ENCODE measurements around the gene SART1.
"Not testable (repeated sequence)": the region's sequence is repeated elsewhere in the genome, so short reads cannot be mapped to it uniquely, and the experiment has no call there.

The SART1 gene

DNA sequence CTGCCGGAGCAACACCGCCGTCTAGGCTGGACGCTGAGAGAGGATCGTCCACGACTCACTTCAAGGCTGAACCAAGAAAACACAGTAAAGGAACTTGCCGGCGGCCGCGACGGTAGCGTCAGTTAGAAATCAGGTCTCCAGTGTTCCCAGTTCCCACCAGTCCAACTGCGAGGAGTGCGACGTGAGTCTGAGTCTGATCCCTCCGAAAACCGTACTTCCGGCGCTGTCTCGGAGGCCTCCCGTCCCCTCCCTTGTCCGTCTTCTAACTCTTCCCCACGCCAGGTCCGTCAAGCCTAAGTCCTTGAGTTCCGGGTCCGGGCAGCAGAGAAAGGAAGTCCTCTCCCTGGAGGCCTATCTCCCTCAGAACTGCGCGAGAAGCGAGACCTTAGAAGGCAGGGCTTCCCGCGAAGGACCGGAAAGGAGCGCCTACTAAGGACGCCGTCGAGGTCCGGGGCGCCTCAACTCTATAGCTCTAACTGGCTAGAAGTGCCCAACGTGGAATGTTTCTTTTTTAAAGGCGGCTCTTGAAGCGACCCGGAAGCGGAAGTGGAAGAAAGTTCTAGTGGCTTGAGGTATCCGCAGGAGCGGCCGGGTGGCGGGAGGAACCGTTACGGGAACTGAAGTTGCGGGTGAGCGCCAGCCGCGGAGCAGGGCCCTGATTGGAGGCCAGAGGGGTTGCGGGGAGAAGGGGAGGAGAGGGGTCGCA, 40.6 kb downstream of the SART1 start, which contains the start of the genes BANF1 and EIF1AD:
BANF1 (plus strand) TSS at position 562 of the 706 bp plus-strand sequence. CDS start 748 bp downstream, outside the sequence.
EIF1AD (minus strand) TSS at position 216 of the 706 bp plus-strand sequence. CDS start 1,768 bp downstream, outside the sequence.
- DNase-seq: peak; percentile 93

DNA sequence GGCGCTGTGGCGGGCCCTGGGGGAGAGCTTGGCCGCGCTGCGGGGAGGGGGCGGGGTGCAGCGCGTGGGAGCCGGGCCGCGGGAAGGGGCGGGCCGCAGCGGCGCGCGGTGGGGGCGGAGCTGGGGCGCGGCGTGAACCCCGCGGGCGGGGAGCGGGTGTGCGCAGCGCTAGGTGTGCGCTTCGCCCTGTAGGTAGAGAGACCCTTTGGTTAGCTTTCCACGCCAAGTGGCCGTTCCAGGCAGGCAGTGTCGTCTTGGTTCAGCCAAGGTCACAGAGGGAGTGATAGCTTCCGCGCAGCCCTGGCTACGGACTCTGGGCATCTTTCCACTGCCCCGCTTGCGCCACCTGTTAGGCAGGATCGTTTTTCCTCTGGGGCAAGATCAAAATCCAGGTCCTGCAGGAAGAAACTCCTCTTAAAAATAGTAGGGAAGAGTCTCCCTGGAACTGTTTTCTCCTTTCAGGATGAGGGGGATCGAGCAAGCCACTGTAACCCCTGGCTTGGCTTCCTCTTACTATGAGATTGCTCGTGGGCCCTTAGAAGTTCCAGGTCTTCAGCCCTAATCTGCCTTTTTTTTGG, 41.2 kb downstream of the SART1 start:
- no peak for DNase-seq

DNA sequence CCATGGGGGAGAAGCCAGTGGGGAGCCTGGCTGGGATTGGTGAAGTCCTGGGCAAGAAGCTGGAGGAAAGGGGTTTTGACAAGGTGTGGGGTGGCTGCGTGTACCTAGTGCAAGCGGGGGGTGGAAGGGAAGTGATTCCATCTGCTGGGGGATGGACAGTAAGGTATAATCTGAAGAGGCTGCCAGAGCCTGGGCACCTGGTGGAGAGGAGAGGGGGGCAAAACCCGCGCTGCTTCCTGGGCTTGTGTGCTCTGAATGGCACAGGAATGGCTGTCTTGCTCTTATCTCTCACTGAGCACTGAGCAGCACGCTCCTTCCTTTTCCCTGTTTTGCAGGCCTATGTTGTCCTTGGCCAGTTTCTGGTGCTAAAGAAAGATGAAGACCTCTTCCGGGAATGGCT, 41.8 kb downstream of the SART1 start:
- no peak for DNase-seq

DNA sequence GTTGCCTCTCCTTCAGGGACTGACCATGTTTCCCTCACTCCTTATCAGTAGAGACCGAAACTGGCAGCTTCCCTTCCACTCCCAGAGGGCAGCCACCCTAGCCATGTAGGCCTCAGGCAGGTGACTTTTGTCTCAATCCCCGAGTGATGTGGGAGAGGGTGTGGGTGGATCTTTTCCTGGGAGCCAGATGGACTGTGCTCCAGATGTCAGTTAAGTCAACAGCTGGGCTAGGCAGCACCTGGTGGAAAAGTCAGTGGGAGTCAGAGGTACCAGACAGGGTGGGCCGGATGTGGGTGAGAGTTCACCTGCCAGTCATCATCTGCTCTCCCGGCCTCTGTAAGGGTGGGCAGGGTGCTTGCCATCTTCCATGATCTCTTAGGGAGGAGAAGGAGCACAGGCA, 42.7 kb downstream of the SART1 start:
- DNase-seq: no peak

DNA sequence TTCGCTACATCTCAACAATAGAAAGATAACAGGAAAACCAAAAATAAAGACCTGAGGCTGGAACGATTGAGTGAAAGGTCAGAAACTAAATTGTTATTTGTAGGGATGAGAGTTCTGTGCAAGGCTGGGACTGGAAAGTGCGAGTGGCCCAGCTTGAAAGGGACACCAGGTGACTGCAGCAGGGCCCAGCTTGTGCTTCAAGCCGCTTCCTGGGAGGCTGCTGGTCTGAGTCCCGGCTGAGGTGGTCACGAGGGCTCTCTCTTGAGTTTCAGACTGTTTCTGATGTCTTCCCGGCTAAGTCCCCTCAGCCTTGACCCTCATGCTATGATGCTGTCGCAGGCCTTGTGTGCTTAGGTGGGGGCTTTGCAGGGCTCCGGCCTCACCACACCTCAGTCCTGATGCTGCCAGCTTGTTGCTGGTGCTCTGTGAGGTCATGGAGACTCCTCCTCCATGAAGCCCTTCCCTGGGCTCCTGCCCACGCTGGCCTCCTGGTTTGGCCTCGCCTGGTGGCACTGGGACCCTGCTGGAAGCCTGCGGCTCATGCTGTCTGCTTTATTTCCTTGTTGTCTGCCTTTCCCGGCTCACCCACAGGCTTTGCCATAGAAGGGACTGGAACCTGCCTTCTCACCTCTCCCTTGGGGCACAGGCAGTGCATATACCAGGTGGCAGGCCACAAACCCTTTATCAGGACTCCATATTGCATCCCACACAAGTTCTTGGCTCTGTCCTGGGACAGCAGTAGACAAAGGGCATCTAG, 44.8 kb downstream of the SART1 start:
- no peak for DNase-seq

DNA sequence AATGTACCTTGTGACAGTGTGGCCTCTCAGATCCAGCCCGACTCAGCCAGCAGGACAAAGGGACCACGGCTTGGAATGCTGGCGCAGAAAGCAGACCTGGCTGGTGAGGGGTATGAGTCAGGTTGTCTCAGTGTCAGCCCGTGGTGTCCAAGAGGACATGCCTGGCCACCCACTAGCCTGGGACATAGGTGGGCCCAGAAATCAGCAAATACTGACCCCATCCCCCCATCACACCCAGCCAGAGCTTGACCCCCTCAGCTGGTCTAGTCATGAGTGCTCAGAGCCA, 45.3 kb downstream of the SART1 start:
- DNase-seq: no peak

DNA sequence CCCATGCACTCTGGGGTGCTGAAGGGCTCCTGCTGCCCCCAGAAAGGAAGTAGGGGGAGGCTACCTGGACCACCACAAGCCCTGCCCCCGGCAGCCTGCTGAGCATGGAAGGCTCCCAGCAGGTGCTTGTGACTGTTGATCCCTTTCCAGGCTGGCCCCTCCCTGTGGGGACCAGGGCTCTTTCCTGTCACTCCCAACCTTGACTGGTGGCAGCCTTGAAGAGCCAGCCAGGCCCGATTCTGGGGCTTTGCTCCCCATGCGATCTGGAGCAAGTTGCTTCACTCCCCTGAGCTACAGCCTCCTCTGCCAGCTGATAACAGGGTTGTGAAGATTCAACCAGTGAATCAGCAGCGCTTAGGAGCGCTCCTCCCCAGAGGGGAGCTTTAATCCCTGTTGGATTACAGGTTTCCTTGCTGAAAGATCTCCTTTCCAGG, 45.7 kb downstream of the SART1 start:
- no peak for DNase-seq

DNA sequence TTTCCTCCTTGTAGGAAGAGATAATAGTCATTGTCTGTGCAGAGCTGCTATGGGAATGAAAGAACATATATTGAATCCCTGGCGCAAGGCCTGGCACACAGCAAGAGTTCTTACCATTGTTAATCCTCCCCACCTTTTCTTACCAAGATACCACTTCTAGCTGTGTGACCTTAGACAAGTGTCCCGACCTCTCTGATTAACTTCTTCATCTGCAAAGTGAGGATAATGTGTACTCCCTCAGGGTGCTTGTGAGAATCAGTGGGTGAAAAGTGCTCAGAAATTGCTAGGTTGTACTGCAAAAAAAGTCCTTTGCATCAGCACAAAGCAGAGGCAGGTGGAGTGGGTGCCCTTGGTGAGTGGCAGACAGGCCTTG, 46.5 kb downstream of the SART1 start:
- no peak for DNase-seq

DNA sequence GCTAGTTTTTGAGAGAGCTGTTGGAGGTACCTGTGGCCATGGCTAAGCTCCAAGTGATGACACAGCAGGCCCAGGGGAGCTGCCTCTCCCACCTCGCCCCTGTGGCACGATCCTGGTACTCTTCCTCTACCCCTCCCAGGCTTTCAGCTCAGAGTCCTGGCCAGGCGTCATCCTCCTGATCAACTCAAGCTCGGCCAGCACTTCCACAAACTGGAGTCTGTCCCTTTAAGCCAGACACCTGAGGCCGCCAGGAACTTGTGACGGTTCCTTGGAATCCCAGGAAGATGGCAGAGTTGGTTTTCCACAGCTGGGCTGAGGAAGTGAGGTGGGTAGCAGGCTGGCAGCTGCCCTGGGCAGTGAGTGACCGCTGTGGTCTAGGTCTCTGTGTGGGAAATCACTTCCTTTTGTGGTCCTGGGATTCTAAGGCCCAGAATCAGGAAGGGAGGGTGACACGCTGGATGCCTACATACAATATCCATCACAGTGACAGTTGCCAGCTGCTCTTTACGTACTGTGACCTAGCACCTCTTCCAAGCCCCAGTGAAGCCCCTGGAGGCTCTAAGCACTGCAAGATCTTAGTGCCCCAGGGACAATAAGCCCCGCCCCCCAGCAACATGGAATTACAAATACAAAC, 47.1 kb downstream of the SART1 start:
- no peak for DNase-seq

DNA sequence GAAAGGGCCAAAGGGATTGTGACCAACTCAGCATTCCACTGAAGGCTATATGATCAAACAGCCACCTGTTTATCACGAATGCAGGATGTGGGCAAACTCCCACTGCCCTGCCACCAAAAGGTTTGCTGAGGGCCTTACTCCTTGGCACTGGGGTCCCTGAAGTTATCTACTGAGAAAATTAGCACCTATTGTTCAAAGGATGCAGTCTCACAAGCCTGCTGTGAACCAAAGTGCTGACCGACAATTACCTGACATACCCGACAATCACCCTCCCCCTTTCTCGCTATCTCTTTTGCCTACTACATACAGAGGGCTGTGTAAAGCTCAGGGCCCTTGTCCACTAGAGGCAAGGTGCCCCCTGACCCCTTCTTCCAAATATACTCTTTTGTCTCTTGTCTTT, 48.5 kb downstream of the SART1 start:
- not testable (repeated sequence) for DNase-seq

DNA sequence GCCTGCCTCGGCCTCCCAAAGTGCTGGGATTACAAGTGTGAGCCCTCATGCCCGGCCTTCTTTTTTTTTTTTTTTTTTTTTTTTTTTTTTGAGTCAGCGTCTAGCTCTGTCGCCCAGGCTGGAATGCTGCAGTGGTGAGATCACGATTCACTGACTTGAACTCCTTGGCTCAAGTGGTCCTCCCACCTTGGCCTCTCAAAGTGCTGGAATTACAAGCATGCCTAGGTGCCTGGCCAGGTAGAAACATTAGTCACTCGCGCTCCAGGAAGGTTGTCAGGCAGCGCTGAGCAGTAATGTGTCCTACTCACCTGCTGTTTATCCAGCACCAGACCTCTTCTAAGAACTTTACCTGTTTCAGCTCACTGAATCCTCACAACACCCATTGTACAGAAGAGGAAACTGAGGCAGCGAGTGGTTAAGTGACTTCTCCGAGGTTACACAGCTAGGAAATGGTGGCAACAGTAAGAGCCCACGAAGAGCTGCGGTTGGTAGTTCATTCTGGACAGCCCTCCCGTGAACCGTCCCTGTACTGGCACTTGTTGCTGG, 49.8 kb downstream of the SART1 start:
- no peak for DNase-seq

DNA sequence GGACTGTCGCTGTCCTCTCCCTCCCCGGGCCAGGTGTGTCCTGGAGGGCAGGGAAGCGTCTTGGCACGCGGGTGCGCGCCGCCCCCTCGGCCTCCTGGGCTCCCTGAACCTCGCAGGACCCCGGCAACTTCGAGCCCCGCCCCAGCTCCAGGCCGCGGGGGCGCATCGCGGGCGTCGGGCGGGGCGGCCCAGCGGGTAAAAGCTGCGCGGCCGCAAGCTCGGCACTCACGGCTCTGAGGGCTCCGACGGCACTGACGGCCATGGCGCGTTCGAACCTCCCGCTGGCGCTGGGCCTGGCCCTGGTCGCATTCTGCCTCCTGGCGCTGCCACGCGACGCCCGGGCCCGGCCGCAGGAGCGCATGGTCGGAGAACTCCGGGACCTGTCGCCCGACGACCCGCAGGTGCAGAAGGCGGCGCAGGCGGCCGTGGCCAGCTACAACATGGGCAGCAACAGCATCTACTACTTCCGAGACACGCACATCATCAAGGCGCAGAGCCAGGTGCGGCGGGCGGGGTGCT, 50.3 kb downstream of the SART1 start, which contains the start of gene CST6:
CST6 (plus strand) TSS at position 224 of the 519 bp plus-strand sequence; CDS start at position 261, 37 bp downstream.
- DNase-seq: no peak

DNA sequence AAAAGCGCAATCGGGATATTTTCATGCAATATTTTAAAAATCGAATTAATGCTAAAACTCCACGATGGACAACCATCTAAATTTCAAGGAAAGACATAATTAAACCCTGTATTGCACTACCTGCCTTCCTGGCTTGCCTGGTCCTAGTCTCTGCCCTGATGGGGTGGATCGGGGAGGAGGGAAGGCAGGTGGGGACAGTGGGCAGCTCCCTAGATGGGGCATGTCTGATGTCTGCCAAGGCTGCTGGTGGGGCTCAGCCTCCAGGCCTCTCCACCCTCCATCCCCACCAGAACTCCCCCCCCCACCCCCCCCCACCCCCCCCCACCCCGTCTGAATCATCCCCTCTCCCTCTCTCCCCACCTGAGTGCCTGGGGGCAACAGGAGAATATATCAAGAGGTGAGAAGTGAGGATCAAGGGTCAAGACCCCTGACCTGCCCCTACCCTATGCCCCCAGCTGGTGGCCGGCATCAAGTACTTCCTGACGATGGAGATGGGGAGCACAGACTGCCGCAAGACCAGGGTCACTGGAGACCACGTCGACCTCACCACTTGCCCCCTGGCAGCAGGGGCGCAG, 50.9 kb downstream of the SART1 start:
- no peak for DNase-seq

DNA sequence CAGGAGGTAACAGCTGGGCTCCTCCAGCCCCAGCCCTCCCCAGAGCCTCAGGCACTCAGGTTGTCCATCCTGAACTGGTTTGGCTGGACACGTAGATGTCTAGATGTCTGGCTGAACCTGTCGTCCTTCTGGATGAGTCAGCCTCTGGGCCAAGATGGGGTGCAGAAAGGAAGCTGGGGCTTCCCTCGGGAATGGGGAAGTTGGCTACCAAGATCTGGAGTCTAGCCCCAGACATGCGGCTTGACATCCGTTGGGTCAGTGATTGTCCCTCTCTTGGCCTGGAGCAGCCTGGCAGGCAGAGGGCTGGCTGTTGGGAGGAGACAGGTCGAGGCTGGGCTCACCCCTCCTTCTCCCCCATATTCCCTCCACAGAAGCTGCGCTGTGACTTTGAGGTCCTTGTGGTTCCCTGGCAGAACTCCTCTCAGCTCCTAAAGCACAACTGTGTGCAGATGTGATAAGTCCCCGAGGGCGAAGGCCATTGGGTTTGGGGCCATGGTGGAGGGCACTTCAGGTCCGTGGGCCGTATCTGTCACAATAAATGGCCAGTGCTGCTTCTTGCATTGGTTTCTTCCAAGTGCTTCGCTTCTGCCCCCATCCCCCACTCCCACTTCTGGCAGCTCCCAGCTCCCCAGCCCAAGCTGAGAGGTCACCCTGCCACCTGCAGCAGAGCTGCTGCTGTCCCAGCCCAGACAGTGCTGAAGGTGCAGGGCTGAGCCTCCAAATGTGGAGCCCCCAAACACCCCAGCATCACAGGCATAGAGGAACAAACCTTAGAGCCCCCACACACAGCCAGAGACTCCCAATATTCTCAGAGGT, 51.6 kb downstream of the SART1 start:
- DNase-seq: no peak

DNA sequence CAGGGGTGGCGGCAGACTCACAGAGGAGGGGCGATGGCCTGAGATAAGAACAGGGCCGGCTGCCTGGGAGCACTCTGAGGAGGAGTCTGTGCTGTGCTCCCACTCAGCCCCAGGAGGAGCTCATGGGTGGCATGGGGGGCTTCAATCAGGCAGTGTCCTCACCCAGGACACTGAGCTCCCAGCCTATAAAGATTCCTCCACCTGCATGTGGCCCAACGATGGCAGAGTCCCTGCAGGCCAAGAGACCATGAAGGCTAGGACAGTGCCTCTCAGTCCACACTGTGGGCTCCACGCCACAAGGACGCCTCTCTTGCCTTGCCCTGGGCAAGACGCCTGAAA, 52.2 kb downstream of the SART1 start:
- DNase-seq: no peak

DNA sequence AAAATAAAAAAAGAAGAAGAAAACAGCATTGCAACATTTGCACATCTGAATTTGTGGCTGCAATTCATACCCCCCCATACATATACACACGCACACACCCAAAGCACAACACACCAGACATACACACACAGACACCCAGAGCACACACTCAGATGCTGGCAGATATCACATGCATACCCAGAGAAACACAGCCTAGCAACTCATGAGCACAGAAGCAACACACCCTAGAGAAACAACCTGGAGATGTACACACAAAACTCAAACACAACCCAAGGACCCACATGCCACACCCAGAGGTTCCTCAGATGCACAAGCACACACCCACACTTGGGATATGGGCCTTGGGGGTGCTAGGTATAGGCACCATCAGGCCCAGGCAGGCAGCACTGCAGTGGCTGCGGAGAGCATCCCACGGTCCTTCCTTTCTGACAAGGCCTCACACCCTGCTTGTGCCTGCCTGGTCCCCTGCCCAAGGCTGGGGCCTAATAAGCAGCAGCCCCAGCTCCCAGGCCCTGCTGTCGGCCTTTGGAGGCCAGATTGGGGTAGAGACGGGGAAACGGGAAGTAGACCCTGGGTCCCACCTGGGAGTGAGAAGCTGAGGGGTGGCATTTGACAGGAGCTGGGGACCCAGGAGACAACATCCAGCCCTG, 53.4 kb downstream of the SART1 start:
- DNase-seq: no peak

DNA sequence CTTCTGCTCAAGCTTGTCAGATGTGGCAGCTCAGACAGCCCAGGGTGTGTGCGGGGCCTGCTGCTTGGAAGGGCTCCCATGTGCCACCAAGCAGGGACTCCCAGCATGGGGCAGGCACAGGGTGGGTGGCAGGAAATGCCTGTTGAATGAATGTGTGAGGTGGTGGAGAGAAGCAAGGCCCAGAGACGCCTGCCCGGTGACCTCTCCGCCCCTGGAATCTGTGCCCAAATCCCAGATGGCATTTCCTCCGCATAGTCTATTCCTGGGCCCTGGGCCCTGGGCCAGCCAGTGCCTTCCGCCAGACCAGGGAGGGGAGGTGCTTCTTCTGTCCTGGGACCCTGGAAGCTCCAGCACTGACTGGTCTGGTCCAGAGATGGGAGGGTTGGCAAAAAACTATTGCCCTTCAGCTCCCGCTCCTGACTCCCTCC, 53.9 kb downstream of the SART1 start:
- no peak for DNase-seq

DNA sequence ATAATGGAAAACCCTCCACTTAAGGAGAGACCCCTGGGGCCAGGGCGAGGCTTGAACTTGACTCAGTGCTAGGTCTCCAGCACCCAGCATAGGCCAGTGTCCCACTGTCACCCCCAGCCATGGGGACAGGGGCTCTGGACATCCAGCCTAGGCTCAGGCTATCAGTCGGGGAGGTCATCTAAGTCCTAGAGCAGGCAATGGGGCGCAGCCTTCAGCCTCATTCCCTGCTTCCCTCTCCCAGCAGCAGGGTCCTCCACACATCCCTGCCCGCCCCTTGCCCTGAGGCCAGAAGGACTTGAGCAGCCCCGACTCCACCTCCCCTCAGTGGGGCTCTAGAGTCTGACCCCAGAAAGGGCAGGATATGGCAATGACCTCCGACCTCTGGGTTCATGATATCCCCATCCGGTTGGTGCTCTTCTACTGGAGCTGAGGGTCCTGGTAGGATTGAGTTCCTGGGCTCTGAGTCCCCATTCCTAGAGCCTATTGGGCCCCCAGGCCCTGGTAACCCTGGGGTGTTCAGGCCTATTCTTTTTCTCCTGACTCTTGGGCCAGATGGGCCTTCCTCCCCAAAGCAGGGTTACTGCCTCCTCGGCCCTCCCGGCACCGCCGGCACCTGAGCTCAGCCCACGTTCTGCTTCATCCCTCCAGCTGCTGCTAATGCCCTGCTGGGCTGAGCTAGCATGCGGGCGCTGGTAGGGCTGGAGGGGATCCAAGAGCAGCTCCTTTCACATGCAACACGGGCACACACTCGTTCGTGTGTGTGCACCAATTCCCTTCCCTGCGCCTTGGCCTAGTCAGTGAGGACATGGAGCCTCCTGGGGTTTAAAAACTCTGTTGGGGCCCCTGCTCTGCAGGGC, 54.6 kb downstream of the SART1 start:
- no peak for DNase-seq

DNA sequence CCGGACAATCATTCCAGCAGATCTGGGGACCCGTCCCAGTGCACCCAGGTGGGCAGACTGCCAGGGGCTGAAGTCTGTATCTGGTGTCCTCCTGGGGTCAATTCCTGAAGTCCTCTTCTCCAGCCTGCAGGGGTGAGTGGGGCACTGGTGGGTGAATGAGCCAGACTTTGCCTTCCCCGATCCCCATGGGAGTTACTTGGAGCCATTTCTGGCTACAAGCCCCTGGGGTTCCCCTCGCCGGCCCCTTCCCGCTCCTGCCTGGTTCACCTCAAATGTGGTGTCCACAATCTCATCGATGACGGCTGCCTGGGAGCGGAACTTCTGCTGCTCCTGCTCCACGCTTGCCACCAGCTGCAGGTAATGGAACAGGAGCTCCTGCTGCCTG, 55.3 kb downstream of the SART1 start:
- DNase-seq: no peak

DNA sequence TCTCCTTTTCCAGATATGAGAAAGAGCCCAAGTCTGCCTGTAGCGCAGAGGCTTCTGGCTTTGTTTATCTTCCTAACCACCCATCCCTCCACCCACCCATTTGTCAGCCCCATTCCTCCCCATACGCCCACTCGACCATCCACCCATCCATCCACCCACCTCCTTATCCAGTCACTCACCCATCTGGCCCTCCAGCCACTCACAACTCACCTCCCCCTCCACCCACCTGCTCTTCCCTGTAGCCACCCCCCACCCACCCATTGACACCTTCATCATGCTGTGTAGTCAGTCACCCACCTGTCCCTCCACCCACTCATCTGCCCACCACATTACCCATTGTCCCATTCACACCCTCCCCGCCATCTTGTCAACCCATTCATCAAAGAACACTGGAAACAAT, 55.8 kb downstream of the SART1 start:
- DNase-seq: no peak
